HepG2 (cell line): ENCODE measurements around the gene CIITA. TPM values are rescaled to one million over a fixed set of nuclear protein-coding genes. Genes with fewer than 3 reads are reported as not detected.

Experiments used
- CREM ChIP-seq, 2 experiments: sonication (generic) in 1 of 2; formaldehyde crosslinking in 1 of 2; IDR thresholded peaks; 2 replicates each; pipeline versions ENCODE4 v1.4.0 to v1.6.1; 2016 to 2020; ENCODE audit warnings: antibody characterized with exemption in 1 of 2, mild to moderate bottlenecking in 1 of 2, missing genetic modification reagents in 1 of 2
- GABPB1 ChIP-seq: IDR thresholded peaks from 2 replicates; pipeline ENCODE4 v1.6.1; 2016; ENCODE audit warnings: mild to moderate bottlenecking, missing genetic modification reagents, moderate library complexity, missing compliant biosample characterization
- HMGXB3 ChIP-seq: sonication (generic); formaldehyde crosslinking; IDR thresholded peaks from 2 replicates; pipeline ENCODE4 v1.4.0; 2020; ENCODE audit warnings: missing genetic modification reagents, borderline replicate concordance
- MED1 ChIP-seq: sonication (generic); formaldehyde crosslinking; IDR thresholded peaks from 2 replicates; pipeline ENCODE4 v1.4.0; 2020; ENCODE audit warnings: missing genetic modification reagents
- PCBP2 ChIP-seq: fragments of 200-400 bp; formaldehyde crosslinking; optimal IDR thresholded peaks from 2 replicates; pipeline ENCODE3; 2018; ENCODE audit warnings: low read length, low read depth; ENCODE audit not compliant: poor library complexity, severe bottlenecking
- RARG ChIP-seq: sonication (generic); formaldehyde crosslinking; IDR thresholded peaks from 2 replicates; pipeline ENCODE4 v1.4.0; 2020; ENCODE audit warnings: low read depth, mild to moderate bottlenecking, missing genetic modification reagents
- RCOR2 ChIP-seq: IDR thresholded peaks from 2 replicates; pipeline ENCODE4 v1.6.1; 2016; ENCODE audit warnings: missing biosample characterization, missing genetic modification reagents
- XRCC5 ChIP-seq: fragments of 200-400 bp; formaldehyde crosslinking; optimal IDR thresholded peaks from 2 replicates; pipeline ENCODE3; 2017; ENCODE audit warnings: mild to moderate bottlenecking, low read length
- ZBTB44 ChIP-seq: sonication (generic); formaldehyde crosslinking; IDR thresholded peaks from 2 replicates; pipeline ENCODE4 v1.4.0; 2020; ENCODE audit warnings: missing genetic modification reagents
- ZIK1 ChIP-seq: sonication (generic); formaldehyde crosslinking; IDR thresholded peaks from 2 replicates; pipeline ENCODE4 v1.5.0; 2020; ENCODE audit warnings: mild to moderate bottlenecking, low read depth, missing genetic modification reagents, borderline replicate concordance
- ZKSCAN5 ChIP-seq: sonication (generic); formaldehyde crosslinking; IDR thresholded peaks from 2 replicates; pipeline ENCODE4 v1.5.1; 2020; ENCODE audit warnings: mild to moderate bottlenecking, missing genetic modification reagents
- ZNF143 ChIP-seq: sonication (generic); formaldehyde crosslinking; IDR thresholded peaks from 2 replicates; pipeline ENCODE4 v1.4.0; 2020; ENCODE audit warnings: missing genetic modification reagents
- ZNF34 ChIP-seq: sonication (generic); formaldehyde crosslinking; IDR thresholded peaks from 2 replicates; pipeline ENCODE4 v1.4.0; 2020; ENCODE audit warnings: mild to moderate bottlenecking, missing genetic modification reagents, borderline replicate concordance
- ZNF367 ChIP-seq: sonication (generic); formaldehyde crosslinking; IDR thresholded peaks from 2 replicates; pipeline ENCODE4 v1.4.0; 2020; ENCODE audit warnings: missing genetic modification reagents, borderline replicate concordance
- ZNF572 ChIP-seq: sonication (generic); formaldehyde crosslinking; IDR thresholded peaks from 2 replicates; pipeline ENCODE4 v1.5.1; 2020; ENCODE audit warnings: mild to moderate bottlenecking, missing genetic modification reagents
- ZNF615 ChIP-seq: sonication (generic); formaldehyde crosslinking; IDR thresholded peaks from 2 replicates; pipeline ENCODE4 v1.5.0; 2020; ENCODE audit warnings: mild to moderate bottlenecking, missing genetic modification reagents, borderline replicate concordance
- ZNF646 ChIP-seq: sonication (generic); formaldehyde crosslinking; IDR thresholded peaks from 2 replicates; pipeline ENCODE4 v1.9.0; 2021; ENCODE audit warnings: mild to moderate bottlenecking, missing genetic modification reagents
- polyA plus RNA-seq, 8 experiments: library from polyadenylated mRNA; depleted of rRNA in 3 of 8; stranded (reverse) in 7 of 8; unstranded in 1 of 8; fragments of >200 nt; fragmentation: Illumina TruSeq in 4 of 8; extraction: Trizol in 4 of 8; gene quantifications; 2 replicates each; pipeline versions ENCODE4 v1.2.1 to v1.2.3, GENCODE V29; 2011 to 2016; ENCODE audit warnings: low read depth in 4 of 8, missing spikeins in 1 of 8, mixed read lengths in 1 of 8; ENCODE audit not compliant: insufficient read depth in 1 of 8
- total RNA-seq, 5 experiments: library from RNA; depleted of rRNA; stranded (reverse); fragments of >200 nt; fragmentation: Illumina TruSeq; extraction: Trizol; gene quantifications; 2 replicates each; pipeline ENCODE4 v1.2.3, GENCODE V29; 2016; ENCODE audit warnings: low read depth in 1 of 5

Gene CIITA
- total and polyA plus RNA-seq, 2 of the 13 experiments (the other 11 are each of a cell fraction or from before 2014, with no cell fraction given), result 0.08 to 0.09 TPM

- peak; percentile 76; the same call in 1 of the 2 replicates for TF ChIP-seq HMGXB3 (CRISPR knock-in tag)
- peak; percentile 74 for TF ChIP-seq ZIK1 (CRISPR knock-in tag)
- TF ChIP-seq ZNF615 (CRISPR knock-in tag), result 0 out of 2 replicates have a peak, but pooled peaks have one; percentile 40
- TF ChIP-seq ZNF143 (CRISPR knock-in tag), result no peak
- TF ChIP-seq ZNF367 (CRISPR knock-in tag), result no peak
- no peak for TF ChIP-seq ZNF34 (CRISPR knock-in tag)
- no peak for TF ChIP-seq PCBP2
- TF ChIP-seq ZKSCAN5, result no peak
- TF ChIP-seq GABPB1 (CRISPR knock-in tag), result peak; percentile 52
- TF ChIP-seq ZNF646 (CRISPR knock-in tag), result no peak
- TF ChIP-seq ZBTB44 (CRISPR knock-in tag), result no peak
- TF ChIP-seq CREM (IDR thresholded peaks at IDR 0.05), result peak; percentile 49
- TF ChIP-seq CREM (CRISPR knock-in tag; IDR thresholded peaks at IDR 0.05), result no peak
- TF ChIP-seq RARG (CRISPR knock-in tag), result no peak
- peak; percentile 52; the same call in 1 of the 2 replicates for TF ChIP-seq RCOR2
- TF ChIP-seq ZNF572 (CRISPR knock-in tag), result 0 out of 2 replicates have a peak, but pooled peaks have one; percentile 59
- peak; percentile 98 for TF ChIP-seq XRCC5
- peak; percentile 60 for TF ChIP-seq MED1
Measured at GRCh38 chr16:10918294-10919002, 41.4 kb downstream of the CIITA start (continued).
